Measurements from ENCODE around the gene DHTKD1.
A peak's percentile ranks its signal among the peaks of the same experiment; 100 is the strongest.
"Not testable (repeated sequence)": the region's sequence is repeated elsewhere in the genome, so short reads cannot be mapped to it uniquely, and the experiment has no call there.

Gene DHTKD1

GRCh38 chr10:12063483-12063818 is 5.3 kb upstream of the DHTKD1 start:
- no peak for DNase-seq

GRCh38 chr10:12067336-12067735 is 1.4 kb upstream of the DHTKD1 start:
- DNase-seq: no peak

DNA sequence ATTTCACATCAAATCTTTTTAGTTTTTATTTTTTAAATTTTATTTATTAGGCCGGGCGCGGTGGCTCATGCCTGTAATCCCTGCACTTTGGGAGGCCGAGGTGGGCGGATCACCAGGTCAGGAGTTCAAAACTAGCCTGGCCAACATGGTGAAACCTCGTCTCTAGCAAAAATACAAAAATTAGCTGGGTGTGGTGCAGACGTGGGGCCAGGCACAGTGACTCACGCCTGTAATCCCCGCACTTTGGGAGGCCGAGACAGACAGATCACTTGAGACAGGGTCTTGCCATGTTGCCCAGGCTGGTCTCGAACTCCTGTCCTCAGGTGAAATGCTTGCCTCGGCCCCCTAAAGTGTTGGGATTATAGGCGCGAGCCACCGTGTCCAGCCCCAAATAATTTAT is 2.7 kb downstream of the DHTKD1 start:
- DNase-seq: not testable (repeated sequence)

- DNase-seq: no peak
Measured at GRCh38 chr10:12073526-12073925, 4.8 kb downstream of the DHTKD1 start.

DNA sequence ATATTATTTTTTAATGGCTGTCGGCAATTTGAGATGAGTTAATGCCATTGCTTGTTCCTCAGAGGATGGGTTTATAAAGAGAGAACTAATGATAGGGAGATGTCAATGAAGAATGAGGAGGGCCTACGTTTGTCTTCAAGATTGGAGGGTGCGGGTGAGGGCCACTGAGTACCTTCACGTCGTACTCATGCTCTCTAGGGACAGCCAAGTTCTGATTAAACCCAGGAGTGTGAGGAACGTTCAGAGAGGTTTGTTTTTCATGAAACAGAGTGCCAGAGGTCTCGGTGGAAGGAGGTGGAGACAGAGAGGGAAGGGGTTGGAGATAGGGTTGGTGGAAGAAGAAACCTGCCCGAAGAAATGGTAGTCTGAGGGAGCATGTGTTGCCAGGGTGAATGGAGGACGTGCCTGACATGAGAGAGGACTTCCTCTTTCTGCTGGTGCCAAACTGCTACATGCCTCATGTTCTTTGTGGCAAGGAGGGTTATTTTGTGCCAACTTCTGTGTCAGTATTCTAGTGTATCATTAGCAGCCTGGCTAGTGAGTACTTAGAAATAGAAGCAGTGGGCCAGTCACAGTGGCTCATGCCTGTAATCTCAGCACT is 8.9 kb downstream of the DHTKD1 start:
- DNase-seq: no peak

- no peak for DNase-seq
Measured at GRCh38 chr10:12081470-12081869, 12.7 kb downstream of the DHTKD1 start.

DNA sequence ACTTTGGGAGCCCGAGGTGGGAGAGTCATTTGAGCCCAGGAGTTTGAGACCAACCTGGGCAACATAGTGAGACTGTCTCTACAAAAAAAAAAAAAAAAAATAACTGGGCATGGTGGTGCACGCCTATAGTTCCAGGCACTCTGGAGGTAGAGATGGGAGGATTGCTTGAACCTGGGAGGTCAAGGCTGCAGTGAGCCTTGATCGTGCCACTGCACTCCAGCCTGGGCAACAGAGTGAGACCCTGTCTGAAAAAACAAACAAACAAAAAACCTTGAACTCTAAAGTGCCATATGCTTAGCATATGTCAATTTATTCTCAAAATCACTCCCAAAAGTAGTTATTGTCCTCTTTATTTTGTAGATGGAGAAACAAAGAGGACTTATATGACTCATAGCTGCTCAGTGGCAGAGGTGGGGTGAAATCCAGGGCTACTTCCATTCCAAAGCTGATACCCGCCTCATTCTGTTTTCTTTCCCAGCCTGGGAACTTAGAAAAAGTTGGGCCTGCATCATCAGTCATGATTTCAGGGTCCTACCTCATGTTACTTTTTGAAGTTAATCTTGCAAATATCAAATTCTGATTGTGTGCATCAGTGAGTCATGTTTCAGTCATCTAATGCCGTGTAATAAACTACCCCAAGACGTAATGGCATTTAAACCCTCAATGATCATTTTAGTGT is 13.3 kb downstream of the DHTKD1 start:
- no peak for DNase-seq

- DNase-seq: no peak
Measured at GRCh38 chr10:12088919-12089318, 20.2 kb downstream of the DHTKD1 start.

- DNase-seq: no peak
Measured at GRCh38 chr10:12091421-12091820, 22.7 kb downstream of the DHTKD1 start.

GRCh38 chr10:12097361-12097760 is 28.6 kb downstream of the DHTKD1 start:
- DNase-seq: not testable (repeated sequence)

DNA sequence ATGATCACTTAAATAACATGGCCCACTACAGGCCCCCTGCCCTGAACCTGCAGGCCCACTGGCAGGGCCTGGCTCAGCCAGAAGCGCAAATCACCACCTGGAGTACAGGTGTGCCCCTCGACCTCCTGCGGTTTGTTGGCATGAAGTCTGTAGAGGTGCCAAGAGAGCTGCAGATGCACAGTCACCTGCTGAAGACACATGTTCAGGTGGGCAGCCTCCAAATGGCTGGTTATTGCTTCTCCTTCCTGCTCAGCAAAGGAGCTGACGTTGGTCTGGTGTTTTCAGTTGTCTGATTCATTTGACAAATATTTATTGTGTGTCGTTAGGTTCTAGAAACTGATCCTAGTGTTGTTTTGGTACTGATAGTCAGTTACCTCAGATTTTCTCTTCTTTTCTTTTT is 29.0 kb downstream of the DHTKD1 start:
- peak; percentile 32 for DNase-seq

DNA sequence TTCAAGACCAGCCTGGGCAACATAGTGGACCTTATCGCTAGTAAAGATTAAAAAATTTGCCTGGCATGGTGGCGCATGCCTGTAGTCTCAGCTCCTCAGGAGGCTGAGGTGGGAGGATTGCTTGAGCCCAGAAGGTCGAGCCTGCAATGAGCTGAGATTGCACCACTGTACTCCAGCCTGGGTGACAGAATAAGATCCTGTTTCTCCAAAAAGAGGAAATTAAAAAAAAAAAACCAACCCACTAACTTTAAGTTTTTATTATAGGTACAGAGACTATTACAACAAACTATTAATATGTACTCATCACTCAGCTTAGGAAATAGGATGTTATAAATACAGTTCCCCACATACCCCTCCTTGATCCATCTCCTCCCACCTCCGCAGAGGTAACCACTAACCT is 30.2 kb downstream of the DHTKD1 start:
- DNase-seq: no peak

- DNase-seq: no peak
Measured at GRCh38 chr10:12103802-12104201, 35.0 kb downstream of the DHTKD1 start.

- no peak for DNase-seq
Measured at GRCh38 chr10:12107781-12108180, 39.0 kb downstream of the DHTKD1 start.

DNA sequence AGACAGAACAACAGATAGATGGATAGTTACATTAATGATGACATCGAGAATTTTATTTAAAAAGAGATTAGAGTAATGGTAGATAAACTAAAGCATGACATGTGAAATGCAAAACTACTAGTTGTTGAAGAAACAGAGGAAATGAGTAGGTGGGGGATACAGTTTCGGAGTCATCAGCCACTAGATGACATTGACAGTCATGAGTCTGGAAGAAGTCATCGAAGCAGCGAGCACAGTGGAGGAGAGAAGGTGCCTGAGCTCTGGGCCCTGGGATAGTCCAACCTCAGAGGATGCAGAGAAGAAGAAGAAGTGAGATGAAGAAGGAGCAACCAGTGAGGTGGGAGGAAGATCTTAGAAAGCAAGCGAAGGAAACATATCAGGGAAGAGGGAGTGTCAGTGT is 40.5 kb downstream of the DHTKD1 start:
- DNase-seq: no peak

GRCh38 chr10:12111528-12111927 is 42.8 kb downstream of the DHTKD1 start:
- no peak for DNase-seq

- no peak for DNase-seq
Measured at GRCh38 chr10:12113627-12114026, 44.9 kb downstream of the DHTKD1 start.

DNA sequence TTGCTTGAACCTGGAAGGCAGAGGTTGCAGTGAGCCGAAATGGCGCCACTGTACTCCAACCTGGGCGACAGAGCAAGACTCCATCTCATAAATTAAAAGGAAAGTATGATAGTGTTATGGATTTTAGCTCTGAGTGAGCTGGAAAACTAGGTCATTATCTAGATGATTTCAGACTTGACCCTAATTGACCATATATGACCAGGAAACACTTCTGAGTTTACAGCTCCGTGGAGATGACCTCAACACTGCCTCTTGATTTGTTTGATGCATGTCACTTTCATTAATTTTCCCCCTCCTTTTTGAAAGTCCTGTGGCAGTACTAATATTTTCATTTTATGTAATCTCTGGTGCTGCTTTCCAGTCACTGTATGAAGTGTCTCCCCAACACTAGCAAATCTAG is 52.9 kb downstream of the DHTKD1 start:
- no peak for DNase-seq

DNA sequence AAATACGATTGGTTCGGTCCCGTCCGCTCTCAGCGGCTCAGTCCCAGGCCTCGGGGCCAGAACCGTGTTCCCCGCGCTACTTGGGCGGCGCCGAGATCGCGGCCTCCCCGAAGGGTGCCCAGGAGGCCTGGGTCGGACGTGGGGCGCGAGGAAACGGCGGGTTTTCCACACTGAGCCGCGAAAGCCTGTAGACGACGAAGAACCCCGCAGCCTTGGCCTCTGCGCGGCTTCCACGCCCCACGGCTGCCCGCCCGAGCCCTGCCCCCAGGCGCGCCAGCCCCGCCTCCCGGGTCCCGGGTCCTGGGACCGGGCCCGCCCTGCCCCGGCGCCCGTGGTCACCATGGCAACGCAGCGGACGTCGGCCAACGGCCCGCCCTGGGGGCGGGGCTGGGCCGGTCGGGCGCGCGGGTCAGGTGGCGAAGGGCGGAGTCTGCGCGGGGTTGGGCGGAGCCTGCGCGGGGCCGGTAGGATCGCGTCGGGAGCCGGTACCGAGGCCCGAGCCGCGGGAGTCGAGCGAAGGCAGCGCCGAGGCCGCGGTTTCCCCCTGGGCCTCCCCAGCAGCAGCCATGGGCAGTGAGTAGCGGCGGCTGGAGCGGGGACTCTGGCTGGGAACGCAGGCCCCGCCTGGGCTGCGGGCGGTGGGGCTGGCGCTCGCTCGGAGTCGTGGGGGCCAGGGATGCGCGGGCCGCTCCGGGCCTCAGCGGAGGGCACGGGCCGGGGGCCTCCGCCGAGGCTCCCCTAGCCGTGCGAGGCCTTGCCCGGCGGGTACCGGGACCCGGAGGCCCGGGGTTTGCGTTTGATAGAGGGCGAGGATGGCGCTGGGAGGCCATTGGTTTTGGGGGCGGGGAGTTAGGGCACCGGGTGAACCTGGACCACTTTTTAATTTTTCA is 60.7 kb downstream of the DHTKD1 start, which contains the start of gene SEC61A2:
SEC61A2 (plus strand) TSS at position 456 of the 890 bp plus-strand sequence; CDS start at position 567, 111 bp downstream.
- peak; percentile 72 for DNase-seq

DNA sequence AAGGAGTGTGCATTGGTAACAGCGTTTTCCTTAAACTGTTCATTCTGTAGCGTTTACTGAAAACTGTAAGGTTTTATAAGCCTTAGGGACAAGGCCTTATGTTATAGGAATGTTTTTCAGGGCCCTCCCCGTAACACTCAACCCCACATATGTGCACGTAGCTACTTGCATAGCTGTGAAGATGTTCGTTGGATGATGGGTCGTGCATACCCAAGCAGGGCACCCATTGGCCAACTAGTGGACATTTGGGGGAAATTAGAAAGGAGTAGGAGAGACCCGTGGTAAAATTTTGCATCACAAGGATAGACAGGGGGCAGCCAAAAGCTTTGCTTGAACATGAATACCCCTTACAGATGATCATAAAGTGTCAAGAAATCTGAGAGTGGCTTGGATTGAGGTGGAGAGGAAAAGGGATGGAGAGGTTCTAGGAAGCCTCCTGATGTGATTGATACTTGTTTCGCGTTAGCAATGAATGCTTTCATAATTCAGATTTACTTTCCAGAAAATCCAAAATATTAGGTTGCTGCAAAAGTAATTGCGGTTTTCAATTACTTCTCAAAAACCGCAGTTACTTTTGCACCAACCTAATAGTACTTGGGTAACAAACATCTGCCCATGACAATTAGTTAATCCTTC is 61.6 kb downstream of the DHTKD1 start:
- DNase-seq: no peak

GRCh38 chr10:12135631-12136030 is 66.9 kb downstream of the DHTKD1 start:
- no peak for DNase-seq

DNA sequence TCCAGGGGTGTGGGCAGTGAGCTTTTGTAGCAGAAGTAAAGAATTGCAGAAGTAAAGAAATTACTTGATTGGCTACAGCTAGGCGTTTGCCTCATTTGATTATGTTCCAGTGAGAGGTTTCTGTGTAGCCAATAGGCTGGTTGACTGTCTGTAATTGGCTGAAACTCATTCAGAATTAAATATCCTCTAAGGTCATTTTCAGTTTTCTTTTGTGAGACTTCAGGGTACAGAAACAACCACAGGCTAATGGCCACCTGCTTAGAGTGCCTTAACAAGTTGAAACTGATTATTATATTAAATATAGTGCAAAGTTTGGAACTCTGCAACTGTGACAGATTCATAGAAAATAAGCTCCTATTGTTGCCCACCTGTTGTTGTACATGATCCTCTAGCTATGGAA is 71.3 kb downstream of the DHTKD1 start:
- no peak for DNase-seq

GRCh38 chr10:12144538-12144937 is 75.8 kb downstream of the DHTKD1 start:
- DNase-seq: no peak
